OCI-LY3 (cell line): ENCODE data around the gene BAX.
"Not testable (repeated sequence)": the region's sequence is repeated elsewhere in the genome, so short reads cannot be mapped to it uniquely, and the experiment has no call there.

Experiments
- H2AFZ ChIP-seq: fragments of 200-600, 300-600 bp; shearing (Covaris generic); 2 replicates; pipeline ENCODE4 v1.6.0; 2014; ENCODE audit warnings: antibody characterized with exemption, low read depth, low read length
- H3K27ac ChIP-seq: fragments of 200-600, 300-600 bp; sonication (generic); 2 replicates; pipeline ENCODE4 v1.5.1; 2014; ENCODE audit warnings: mild to moderate bottlenecking, low read length, moderate library complexity, mixed read lengths
- H3K27me3 ChIP-seq: fragments of 200-600, 300-600 bp; sonication (generic); 2 replicates; pipeline ENCODE4 v1.6.1; 2014; ENCODE audit warnings: low read depth, low read length, mixed read lengths
- H3K36me3 ChIP-seq: fragments of 200-600, 300-600 bp; sonication (generic); replicated peaks from 2 replicates; pipeline ENCODE3; 2014; ENCODE audit warnings: low read depth, low read length, mixed read lengths
- H3K4me1 ChIP-seq: fragments of 300-600, 200-600 bp; sonication (generic); 2 replicates; pipeline ENCODE4 v1.6.1; 2014; ENCODE audit warnings: low read length, mixed read lengths
- H3K4me2 ChIP-seq: fragments of 200-600, 300-600 bp; sonication (generic); 2 replicates; pipeline ENCODE4 v1.6.1; 2014; ENCODE audit warnings: low read length, mixed read lengths
- H3K4me3 ChIP-seq: fragments of 300-600, 200-600 bp; sonication (generic); 2 replicates; pipeline ENCODE4 v1.5.1; 2014; ENCODE audit warnings: antibody characterized with exemption, mild to moderate bottlenecking, low read length, moderate library complexity
- H3K79me2 ChIP-seq: fragments of 300-600, 200-600 bp; shearing (Covaris generic); 2 replicates; pipeline ENCODE4 v1.6.1; 2014; ENCODE audit warnings: mild to moderate bottlenecking, low read length, mixed read lengths
- H3K9ac ChIP-seq: fragments of 300-600, 200-600 bp; shearing (Covaris generic); 2 replicates; pipeline ENCODE4 v1.6.0; 2014; ENCODE audit warnings: mild to moderate bottlenecking, low read length, moderate library complexity
- H3K9me3 ChIP-seq: fragments of 200-600, 300-600 bp; shearing (Covaris generic); 2 replicates; pipeline ENCODE4 v1.6.1; 2014; ENCODE audit warnings: low read length, mixed read lengths; ENCODE audit not compliant: insufficient read depth
- H4K20me1 ChIP-seq: fragments of 200-600, 300-600 bp; sonication (generic); 2 replicates; pipeline ENCODE4 v1.6.1; 2016; ENCODE audit warnings: low read length, mixed read lengths; ENCODE audit not compliant: insufficient read depth
- CTCF ChIP-seq: fragments of 200-600, 300-600 bp; sonication (generic); IDR thresholded peaks from 2 replicates; pipeline ENCODE4 v1.5.1; 2014; ENCODE audit warnings: antibody characterized with exemption, low read length, low read depth
- EZH2phosphoT487 ChIP-seq: fragments of 200-600 bp; shearing (Covaris generic); IDR thresholded peaks from 2 replicates; pipeline ENCODE4 v1.6.1; 2018; ENCODE audit warnings: antibody characterized with exemption, mixed run types, low read depth

The BAX gene

GRCh38 chr19:48954595-48955307, at the start of gene BAX:
Gene BAX (plus strand): TSS chr19:48954875. CDS start chr19:48954929, 54 bp downstream.
- H2AFZ ChIP-seq = peak within 1 kb of the TSS; percentile 97
- H3K9ac ChIP-seq = peak within 1 kb of the TSS; percentile 83
- no peaks in the 10 kb centered on the region for H3K27me3 ChIP-seq
- peaks cover 13% of the 10 kb centered on the region for H3K4me1 ChIP-seq
- peak within 1 kb of the TSS; percentile 85 for H3K4me3 ChIP-seq
- H3K9me3 ChIP-seq = no peaks in the 10 kb centered on the region
- TF ChIP-seq CTCF (peak; percentile 25; the same call in 1 of the 2 replicates), EZH2phosphoT487 (no peak)
- peak within 1 kb of the TSS; percentile 59 for H3K27ac ChIP-seq
- H3K79me2 ChIP-seq = peaks cover 17% of the 10 kb centered on the region
- no peaks in the 10 kb centered on the region for H4K20me1 ChIP-seq
- H3K36me3 ChIP-seq = peaks cover 8% of the 10 kb centered on the region
- H3K4me2 ChIP-seq = peak within 1 kb of the TSS; percentile 89

GRCh38 chr19:48905664-48906063, 49.0 kb upstream of the BAX start:
- no peak overlapping the region for H3K4me3 ChIP-seq
- H2AFZ ChIP-seq = no peak overlapping the region
- H3K79me2 ChIP-seq = 0 out of 2 replicates have a peak, but pooled peaks cover under 1% of the 10 kb centered on the region
- H3K9me3 ChIP-seq = no peaks in the 10 kb centered on the region
- H4K20me1 ChIP-seq = no peaks in the 10 kb centered on the region
- TF ChIP-seq CTCF (no peak), EZH2phosphoT487 (no peak)
- peaks cover 12% of the 10 kb centered on the region for H3K36me3 ChIP-seq
- no peak overlapping the region for H3K9ac ChIP-seq
- no peak overlapping the region for H3K4me2 ChIP-seq
- H3K27me3 ChIP-seq = no peaks in the 10 kb centered on the region
- peaks cover 6% of the 10 kb centered on the region; the same call in 1 of the 2 replicates for H3K4me1 ChIP-seq
- no peak overlapping the region for H3K27ac ChIP-seq

GRCh38 chr19:48906324-48906723, 48.4 kb upstream of the BAX start:
- TF ChIP-seq EZH2phosphoT487 (no peak), CTCF (no peak)
- no peaks in the 10 kb centered on the region for H3K79me2 ChIP-seq
- no peaks in the 10 kb centered on the region for H4K20me1 ChIP-seq
- H3K4me3 ChIP-seq = no peak overlapping the region
- H3K4me1 ChIP-seq = peaks cover 6% of the 10 kb centered on the region; the same call in 1 of the 2 replicates
- no peak overlapping the region for H2AFZ ChIP-seq
- no peak overlapping the region for H3K9ac ChIP-seq
- no peak overlapping the region for H3K4me2 ChIP-seq
- no peaks in the 10 kb centered on the region for H3K27me3 ChIP-seq
- H3K27ac ChIP-seq = no peak overlapping the region
- peaks cover 18% of the 10 kb centered on the region for H3K36me3 ChIP-seq
- no peaks in the 10 kb centered on the region for H3K9me3 ChIP-seq

GRCh38 chr19:48907671-48908070, 47.0 kb upstream of the BAX start:
- Histone ChIP-seq H3K27me3 (no peaks in the 10 kb centered on the region), H3K36me3 (peaks cover 21% of the 10 kb centered on the region), H3K27ac (no peak overlapping the region), H3K9ac (no peak overlapping the region), H3K4me1 (peaks cover 6% of the 10 kb centered on the region; the same call in 1 of the 2 replicates), H3K4me2 (no peak overlapping the region), H3K9me3 (no peaks in the 10 kb centered on the region), H4K20me1 (no peaks in the 10 kb centered on the region), H3K4me3 (no peak overlapping the region), H2AFZ (no peak overlapping the region), H3K79me2 (no peaks in the 10 kb centered on the region)
- TF ChIP-seq CTCF = no peak
- no peak for TF ChIP-seq EZH2phosphoT487

GRCh38 chr19:48909424-48910077, 45.1 kb upstream of the BAX start:
- H2AFZ ChIP-seq, H3K9me3 ChIP-seq, H3K27ac ChIP-seq, H3K79me2 ChIP-seq, H3K4me2 ChIP-seq, H3K4me3 ChIP-seq, H3K27me3 ChIP-seq, H3K9ac ChIP-seq, H4K20me1 ChIP-seq, H3K4me1 ChIP-seq: not testable (repeated sequence)
- H3K36me3 ChIP-seq = peaks cover 30% of the 10 kb centered on the region
